Stimulated activated CD4-positive, alpha-beta T cell treated with anti-CD3 and anti-CD28 coated beads, Interleukin-4, amount 100 ng/mL, for 24 hours (primary cell): Measurements from ENCODE around the gene SLCO3A1.
A peak's percentile ranks its signal among the peaks of the same experiment; 100 is the strongest.

Experiments
- DNase-seq: peaks from one replicate; pipeline ENCODE4 v3.0.0-alpha.2; 2020

SLCO3A1 gene

GRCh38 chr15:91916051-91916450 is 62.5 kb downstream of the SLCO3A1 start:
- no peak for DNase-seq

- no peak for DNase-seq
Measured at GRCh38 chr15:91917686-91918360, 64.3 kb downstream of the SLCO3A1 start.

- DNase-seq: no peak
Measured at GRCh38 chr15:91919014-91919534, 65.6 kb downstream of the SLCO3A1 start.

DNA sequence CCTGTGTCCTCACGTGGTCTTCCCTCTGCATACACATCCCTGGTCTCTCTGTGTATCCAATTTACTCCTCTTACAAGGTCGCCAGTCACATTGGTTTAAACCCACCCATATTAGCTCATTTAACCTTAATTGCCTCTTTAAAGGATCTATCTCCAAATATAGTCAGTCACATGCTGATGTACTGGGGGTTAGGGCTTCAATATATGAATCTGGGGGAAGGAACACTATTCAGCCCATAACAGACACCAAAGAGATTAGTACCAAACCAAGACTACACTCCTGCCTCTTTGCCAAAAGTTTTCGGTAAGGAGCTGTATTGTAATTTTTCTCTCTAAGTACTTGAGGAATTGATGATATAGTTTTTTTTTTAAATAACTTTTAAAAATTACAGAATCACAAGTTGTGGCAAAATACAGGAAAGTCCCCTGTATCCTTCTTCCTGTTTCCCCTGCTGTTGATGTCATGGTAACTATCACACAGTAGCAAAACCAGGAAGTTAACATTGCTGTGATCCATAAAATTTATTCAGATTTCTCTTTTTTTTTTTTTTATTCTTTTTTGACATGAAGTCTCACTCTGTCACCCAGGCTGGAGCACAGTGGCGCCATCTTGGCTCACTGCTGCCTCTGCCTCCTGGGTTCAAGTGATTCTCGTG is 67.8 kb downstream of the SLCO3A1 start:
- DNase-seq: no peak

DNA sequence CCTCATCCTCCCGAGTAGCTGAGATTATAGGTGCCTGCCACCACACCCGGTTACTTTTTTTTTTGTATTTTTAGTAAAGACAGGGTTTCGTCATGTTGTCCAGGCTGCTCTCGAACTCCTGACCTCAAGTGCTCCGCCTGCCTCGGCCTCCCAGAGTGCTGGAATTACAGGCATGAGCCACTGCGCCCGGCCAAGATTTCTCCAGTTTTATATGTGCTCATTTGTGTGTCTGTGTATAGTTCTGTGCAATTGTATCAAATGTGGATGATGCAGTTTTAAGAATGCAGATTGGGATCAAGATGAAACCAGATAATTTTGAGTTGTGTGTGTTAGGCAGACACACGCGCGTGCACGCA is 68.3 kb downstream of the SLCO3A1 start:
- DNase-seq: no peak

DNA sequence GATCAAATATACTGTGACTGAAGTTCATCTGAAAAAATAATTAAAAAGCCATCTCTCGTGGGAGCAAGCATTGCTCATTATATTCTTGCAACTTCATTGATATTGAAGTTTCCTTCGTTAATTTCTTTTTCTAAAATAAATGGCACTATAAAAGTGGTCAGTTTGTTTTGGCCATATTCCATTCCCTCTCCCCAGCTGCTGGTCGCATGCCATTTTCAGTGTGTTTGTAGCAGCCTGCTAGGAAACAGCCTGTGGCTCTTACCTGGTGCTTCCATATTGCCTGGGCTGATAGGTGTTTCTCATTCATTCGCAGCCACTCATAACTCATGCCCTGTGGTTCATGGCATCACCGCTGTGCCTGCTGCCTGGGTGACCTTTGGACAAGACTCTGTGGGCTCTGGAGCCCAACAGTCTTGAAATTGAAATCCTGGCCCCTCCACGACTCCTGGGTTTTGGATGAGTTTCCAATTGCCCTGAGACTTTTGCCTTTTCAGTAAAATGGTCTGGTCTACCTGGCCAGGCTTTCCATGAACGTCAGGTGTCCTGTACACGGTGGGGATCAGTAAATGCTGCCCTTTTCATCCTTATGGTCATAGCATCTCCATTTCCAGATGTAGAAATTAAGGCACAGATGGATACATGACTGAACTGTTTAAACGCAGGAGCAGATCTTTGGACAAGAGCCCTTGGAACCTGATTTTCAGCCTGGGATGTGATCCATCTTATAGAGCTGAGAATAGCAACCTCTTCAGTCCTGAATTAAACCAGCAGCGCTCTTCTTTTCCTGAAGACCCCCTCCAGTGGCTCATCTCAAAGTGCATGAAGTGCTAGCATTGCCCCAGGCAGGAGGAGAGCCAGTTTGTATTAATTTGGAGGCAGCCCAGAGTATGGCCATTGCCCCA is 69.4 kb downstream of the SLCO3A1 start:
- no peak for DNase-seq

DNA sequence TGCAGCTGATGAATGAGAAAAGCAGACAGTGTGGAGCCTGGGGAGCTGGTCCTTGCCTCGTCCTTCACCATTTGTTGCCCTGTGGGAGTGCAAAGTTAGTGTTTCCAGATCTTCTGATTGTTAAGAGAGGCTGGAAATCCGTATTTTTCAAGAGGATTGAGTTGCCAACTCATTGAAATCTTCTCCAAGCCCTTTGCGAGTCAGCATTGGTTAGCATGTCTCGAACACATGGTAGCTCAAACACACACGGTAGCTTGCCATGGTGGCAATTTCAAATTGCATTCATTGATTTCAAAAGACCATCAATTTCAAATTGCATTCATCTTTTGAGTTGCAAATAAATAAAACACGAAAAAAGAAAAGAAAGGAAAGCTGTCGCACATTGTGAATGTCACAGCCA is 70.7 kb downstream of the SLCO3A1 start:
- no peak for DNase-seq

GRCh38 chr15:91924837-91925495 is 71.5 kb downstream of the SLCO3A1 start:
- DNase-seq: no peak

DNA sequence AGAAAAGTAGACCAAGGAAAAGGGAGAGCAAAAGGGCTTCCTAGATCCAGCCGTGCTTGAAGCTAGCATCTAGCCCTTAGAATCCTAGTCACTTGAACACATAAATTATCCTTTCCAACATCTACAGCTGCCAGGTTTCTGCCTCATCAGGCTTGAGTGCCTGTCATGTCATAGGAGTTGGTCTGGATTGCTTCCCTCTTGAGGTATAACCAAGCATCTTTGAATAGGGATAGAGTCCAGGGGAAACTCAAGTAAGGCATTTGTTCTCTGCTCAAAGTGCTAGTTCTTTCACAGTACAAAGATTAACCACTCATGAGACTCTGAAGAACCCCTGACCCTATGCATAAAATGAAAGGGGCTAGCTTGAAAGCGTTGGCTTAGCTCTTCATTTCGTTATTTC is 72.3 kb downstream of the SLCO3A1 start:
- no peak for DNase-seq

DNA sequence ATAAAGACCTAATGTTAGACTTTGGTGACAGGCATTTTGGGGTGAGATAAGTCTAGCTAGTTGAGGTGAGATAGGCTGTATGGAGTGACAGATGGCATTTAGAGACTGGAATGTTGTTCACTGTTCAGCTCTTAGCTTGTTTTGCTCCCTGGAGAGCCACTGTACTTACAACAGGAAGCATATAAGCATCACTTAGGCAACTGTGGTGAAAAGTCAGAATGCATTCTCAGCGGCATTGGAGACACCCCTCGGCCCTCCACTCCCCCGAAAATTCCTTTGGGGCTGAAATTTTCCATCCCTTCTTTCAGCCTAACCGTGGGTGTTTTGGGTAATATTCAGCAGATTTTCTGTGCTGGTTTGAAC is 73.4 kb downstream of the SLCO3A1 start:
- no peak for DNase-seq

GRCh38 chr15:91927585-91927984 is 74.1 kb downstream of the SLCO3A1 start:
- no peak for DNase-seq

GRCh38 chr15:91928675-91929074 is 75.2 kb downstream of the SLCO3A1 start:
- no peak for DNase-seq

DNA sequence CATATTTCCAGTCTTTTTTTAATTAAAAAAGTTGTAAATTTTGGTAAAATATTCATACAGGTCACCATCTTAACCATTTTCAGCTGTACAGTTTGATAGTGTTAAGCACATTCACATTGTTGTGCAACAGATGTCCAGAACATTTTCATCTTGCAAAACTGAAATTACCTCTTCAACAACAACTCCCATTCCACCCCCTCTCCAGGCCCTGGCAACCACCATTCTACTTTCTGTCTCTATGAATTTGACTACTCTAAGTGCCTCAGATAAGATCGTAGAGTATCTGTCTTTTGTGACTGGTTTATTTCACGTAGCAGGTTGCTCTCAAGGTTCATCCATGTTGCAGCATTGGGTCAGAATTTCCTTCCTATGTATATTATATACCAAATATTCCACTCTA is 76.0 kb downstream of the SLCO3A1 start:
- DNase-seq: no peak

DNA sequence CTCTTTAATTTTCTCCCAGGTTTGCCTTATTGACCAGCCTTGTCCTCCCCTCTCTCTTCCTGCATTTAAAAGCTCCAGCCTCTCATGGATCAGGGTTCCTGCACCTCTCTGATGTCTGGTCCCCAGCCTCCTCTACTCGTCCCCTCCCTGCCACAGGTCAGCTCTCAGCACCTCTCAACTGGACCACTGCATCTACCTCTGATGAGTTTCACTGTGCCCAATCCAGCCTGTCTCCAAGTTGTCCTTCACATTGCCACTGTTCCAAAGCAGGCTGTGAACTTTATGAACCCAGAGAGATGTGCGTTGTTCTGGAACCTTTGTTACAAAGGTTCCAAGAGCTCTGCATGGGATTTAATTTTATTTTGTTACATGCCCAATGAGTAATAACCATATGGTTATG is 76.6 kb downstream of the SLCO3A1 start:
- DNase-seq: no peak

DNA sequence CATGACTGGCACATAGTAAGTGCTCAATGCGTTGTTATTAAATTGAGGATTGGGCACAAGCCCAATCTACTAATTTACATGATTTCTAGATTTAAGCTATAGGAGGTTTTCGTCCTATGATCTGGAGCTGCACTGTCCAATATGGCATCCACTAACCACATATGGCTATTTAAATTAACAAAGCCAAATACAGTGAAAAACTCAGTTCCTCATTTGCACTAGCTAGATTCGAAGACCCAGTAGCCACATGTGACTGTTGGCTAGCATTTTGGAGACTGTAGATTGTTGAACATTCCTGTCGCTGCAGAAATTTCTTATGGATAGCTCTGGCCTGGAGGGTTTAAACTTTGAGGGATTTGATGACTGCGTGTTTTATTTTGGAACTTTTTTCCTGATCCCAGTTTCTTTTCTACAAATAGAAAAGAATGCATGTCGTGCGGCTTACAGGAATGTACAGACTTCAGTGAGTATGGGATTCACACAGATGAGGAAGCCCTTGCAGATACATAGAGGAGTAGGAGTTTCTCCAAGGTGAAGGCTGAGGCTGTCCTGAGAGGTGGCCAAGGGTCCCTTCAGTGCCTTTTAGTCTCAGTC is 82.8 kb downstream of the SLCO3A1 start:
- DNase-seq: no peak

GRCh38 chr15:91936927-91937326 is 83.4 kb downstream of the SLCO3A1 start:
- no peak for DNase-seq

DNA sequence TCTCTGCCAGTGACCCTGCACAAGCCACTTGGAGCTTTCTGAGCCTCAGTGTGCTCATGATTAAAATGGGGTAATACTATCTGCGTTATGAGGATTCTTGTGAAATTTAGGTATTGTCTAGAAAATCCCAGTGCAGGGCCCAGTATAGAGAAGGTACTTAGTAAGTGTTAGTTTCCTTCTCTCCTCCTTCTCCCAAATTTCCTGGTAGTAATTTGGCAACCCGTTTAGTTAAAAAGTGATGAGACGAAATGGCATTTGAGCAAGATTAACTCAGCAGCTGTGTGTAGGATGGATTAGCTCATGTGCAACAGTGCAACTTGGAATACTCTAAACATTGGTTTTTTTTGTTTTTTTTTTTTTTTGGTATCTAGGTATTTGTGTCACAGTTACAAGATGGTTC is 84.6 kb downstream of the SLCO3A1 start:
- DNase-seq: no peak

DNA sequence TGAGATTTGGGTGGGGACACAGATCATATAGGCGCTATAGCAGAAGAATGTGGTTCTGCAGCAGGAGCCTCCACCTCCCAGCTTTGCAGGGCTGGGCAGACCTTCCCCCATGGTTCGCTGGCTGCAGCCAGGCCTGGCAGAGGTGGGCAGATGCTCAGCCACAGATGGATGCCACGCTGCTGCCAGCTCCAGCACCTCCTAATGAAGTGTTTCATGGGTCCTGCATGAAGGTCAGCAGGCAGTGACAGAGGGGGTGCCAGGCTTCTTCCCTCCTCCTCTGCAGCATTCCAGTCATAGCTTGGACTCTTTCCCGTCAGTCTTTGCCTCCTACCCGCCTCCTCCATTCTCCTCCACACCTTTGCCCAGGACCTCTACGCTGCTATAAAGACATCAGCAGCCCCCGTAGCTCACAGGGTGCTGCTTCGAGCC is 85.9 kb downstream of the SLCO3A1 start:
- no peak for DNase-seq

GRCh38 chr15:91940496-91941381 is 87.2 kb downstream of the SLCO3A1 start:
- peak; percentile 18 for DNase-seq

DNA sequence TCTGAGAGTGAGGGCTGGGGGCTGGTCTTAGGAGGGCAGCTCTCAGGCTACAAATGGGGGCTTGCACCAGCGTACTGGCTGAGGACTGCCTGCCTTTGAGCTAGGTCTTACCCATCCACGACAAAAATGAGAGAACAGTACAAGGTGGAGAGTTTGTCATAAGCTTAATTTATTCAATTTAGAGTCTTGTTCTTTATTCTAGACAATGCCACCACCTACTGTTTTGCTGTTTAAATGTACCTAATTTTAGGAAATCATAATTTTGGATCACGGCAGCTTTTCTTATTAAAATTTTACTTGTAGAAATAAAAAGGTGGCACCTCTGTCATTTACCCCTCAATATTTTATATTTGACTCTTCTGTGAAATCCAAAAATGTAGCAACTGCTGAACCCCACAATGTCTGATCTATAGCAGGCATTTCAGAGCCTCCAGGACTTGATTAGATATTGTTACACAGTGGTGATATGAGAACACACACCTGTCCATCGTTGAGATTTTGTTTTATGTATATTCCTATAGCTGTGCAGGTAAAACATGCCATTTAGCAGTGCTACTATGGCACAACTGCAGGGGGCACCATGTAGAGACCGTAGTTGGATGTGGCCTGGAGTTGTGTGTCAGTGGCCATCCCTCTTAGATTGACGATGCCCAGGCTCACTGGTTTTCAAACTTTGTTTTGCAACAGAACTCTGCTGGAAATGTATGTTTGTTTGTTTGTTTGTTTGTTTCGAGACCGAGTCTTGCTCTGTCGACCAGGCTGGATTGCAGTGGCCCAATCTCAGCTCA is 88.6 kb downstream of the SLCO3A1 start:
- no peak for DNase-seq
